Activated CD8-positive, alpha-beta memory T cell treated with anti-CD3 and anti-CD28 coated beads for 36 hours (primary cell): ENCODE data around the gene CARMIL1. TPM values are rescaled to one million over a fixed set of nuclear protein-coding genes. Genes with fewer than 3 reads are reported as not detected.

Source experiments
- CTCF ChIA-PET: fragments of 350-600 bp; sonication (Branson Sonifier 250); formaldehyde crosslinking; loops from one replicate; lab custom pipeline; 2021; ENCODE audit warnings: antibody characterized with exemption; lab: Charles Lee
- POLR2A ChIA-PET: fragments of 350-600 bp; sonication (Branson Sonifier 250); formaldehyde crosslinking; loops from one replicate; lab custom pipeline; 2021; ENCODE audit warnings: antibody characterized with exemption; lab: Charles Lee
- total RNA-seq, 2 experiments: library from RNA; stranded (reverse); gene quantifications; one replicate each; pipeline ENCODE4 v1.2.3, GENCODE V29; 2021

CARMIL1 gene
- total RNA-seq, 2 experiments from 2014 or later, result 2.0 TPM

GRCh38 chr6:25498505-25498904, 219.3 kb downstream of the CARMIL1 start:
- ChIA-PET CTCF (no interaction called here), POLR2A (no interaction called here)

- CTCF ChIA-PET, result no interaction called here
- POLR2A ChIA-PET, result no interaction called here
Measured at GRCh38 chr6:25499615-25500235, 220.6 kb downstream of the CARMIL1 start.

- CTCF ChIA-PET, result no interaction called here
Measured at GRCh38 chr6:25503686-25504085, 224.5 kb downstream of the CARMIL1 start.

GRCh38 chr6:25504661-25505060, 225.5 kb downstream of the CARMIL1 start:
- CTCF ChIA-PET, result interaction anchor here (1.4 kb wide), 1 partner anchor 15 kb away, joined by 5 read pairs; no protein-coding TSS in a partner anchor
- POLR2A ChIA-PET, result no interaction called here

More at GRCh38 chr6:25503686-25504085, 224.5 kb downstream of the CARMIL1 start:
- POLR2A ChIA-PET, result no interaction called here

GRCh38 chr6:25506020-25506419, 226.8 kb downstream of the CARMIL1 start:
- ChIA-PET POLR2A (no interaction called here), CTCF (interaction anchor here (1.4 kb wide), 1 partner anchor 16 kb away, joined by 5 read pairs; no protein-coding TSS in a partner anchor)

GRCh38 chr6:25508051-25508450, 228.9 kb downstream of the CARMIL1 start:
- ChIA-PET POLR2A (no interaction called here), CTCF (interaction anchor here (0.5 to 1.1 kb wide), 3 partner anchors 12 to 18 kb away, joined by 3 read pairs; no protein-coding TSS in a partner anchor)

GRCh38 chr6:25511376-25511775, 232.2 kb downstream of the CARMIL1 start:
- ChIA-PET CTCF (interaction anchor here (3.0 kb wide), 1 partner anchor 21 kb away, joined by 8 read pairs; no protein-coding TSS in a partner anchor), POLR2A (no interaction called here)

- ChIA-PET CTCF (interaction anchor here (3.0 kb wide), 1 partner anchor 22 kb away, joined by 8 read pairs; no protein-coding TSS in a partner anchor), POLR2A (no interaction called here)
Measured at GRCh38 chr6:25512560-25512959, 233.4 kb downstream of the CARMIL1 start.

GRCh38 chr6:25519856-25520255, 240.7 kb downstream of the CARMIL1 start:
- ChIA-PET CTCF (no interaction called here), POLR2A (no interaction called here)

- ChIA-PET CTCF (interaction anchor here (0.6 kb wide), 1 partner anchor 16 kb away, joined by 3 read pairs; no protein-coding TSS in a partner anchor), POLR2A (no interaction called here)
Measured at GRCh38 chr6:25524542-25524941, 245.4 kb downstream of the CARMIL1 start.

- POLR2A ChIA-PET, result no interaction called here
- CTCF ChIA-PET, result interaction anchor here (0.6 kb wide), 1 partner anchor 17 kb away, joined by 3 read pairs; no protein-coding TSS in a partner anchor
Measured at GRCh38 chr6:25525078-25525477, 245.9 kb downstream of the CARMIL1 start.

GRCh38 chr6:25534942-25535631, 255.9 kb downstream of the CARMIL1 start:
- POLR2A ChIA-PET, result no interaction called here

GRCh38 chr6:25535632-25536225, 256.6 kb downstream of the CARMIL1 start:
- CTCF ChIA-PET, result no interaction called here
- POLR2A ChIA-PET, result no interaction called here

More at GRCh38 chr6:25534942-25535631, 255.9 kb downstream of the CARMIL1 start:
- CTCF ChIA-PET, result interaction anchor here (1.4 kb wide), 1 partner anchor 270 kb away, joined by 3 read pairs; no protein-coding TSS in a partner anchor

GRCh38 chr6:25536781-25537180, 257.6 kb downstream of the CARMIL1 start:
- CTCF ChIA-PET, result no interaction called here
- POLR2A ChIA-PET, result no interaction called here

- ChIA-PET POLR2A (no interaction called here), CTCF (no interaction called here)
Measured at GRCh38 chr6:25537349-25538018, 258.3 kb downstream of the CARMIL1 start.

GRCh38 chr6:25541228-25541627, 262.1 kb downstream of the CARMIL1 start:
- ChIA-PET POLR2A (no interaction called here), CTCF (no interaction called here)

GRCh38 chr6:25542984-25543910, 264.1 kb downstream of the CARMIL1 start:
- ChIA-PET POLR2A (no interaction called here), CTCF (no interaction called here)

GRCh38 chr6:25544833-25545232, 265.7 kb downstream of the CARMIL1 start:
- POLR2A ChIA-PET, result no interaction called here

More at GRCh38 chr6:25544833-25545232, 265.7 kb downstream of the CARMIL1 start:
- CTCF ChIA-PET, result interaction anchor here (0.9 kb wide), 1 partner anchor 288 kb away, joined by 3 read pairs; no protein-coding TSS in a partner anchor
